ENCODE data around the gene KCTD16.

- TF ChIP-seq ZFP3 (tag by site-specific recombination; IDR thresholded peaks at IDR 0.05; ENCODE audit: low read depth): no peak
- no peak for TF ChIP-seq CTCF (tag by site-specific recombination; IDR thresholded peaks at IDR 0.05)
- no peak for TF ChIP-seq ZBTB10 (tag by site-specific recombination; IDR thresholded peaks at IDR 0.05)
- no peak for TF ChIP-seq ZBTB26 (tag by site-specific recombination; optimal IDR thresholded peaks at IDR 0.05)
- no peak for TF ChIP-seq ZNF707 (tag by site-specific recombination; IDR thresholded peaks at IDR 0.05)
- no peak for TF ChIP-seq TSHZ1 (tag by site-specific recombination; IDR thresholded peaks at IDR 0.05; ENCODE audit: borderline replicate concordance)
- no peak for TF ChIP-seq YY2 (tag by site-specific recombination; IDR thresholded peaks at IDR 0.05)
- no peak for TF ChIP-seq ZBTB21 (tag by site-specific recombination; IDR thresholded peaks at IDR 0.05)
- TF ChIP-seq ZNF24 (tag by site-specific recombination; IDR thresholded peaks at IDR 0.05): no peak
- no peak for TF ChIP-seq ZNF837 (tag by site-specific recombination; IDR thresholded peaks at IDR 0.05)
- no peak for TF ChIP-seq ZNF580 (tag by site-specific recombination; IDR thresholded peaks at IDR 0.05)
These were observed 316.5 kb downstream of the KCTD16 start for GRCh38 chr5:144487207-144487606.
